Endothelial cell of umbilical vein (primary cell): ENCODE results near the gene TPCN1. TPM values are rescaled to one million over a fixed set of nuclear protein-coding genes. Genes with fewer than 3 reads are reported as not detected.

ENCODE experiments used
- BruUV-seq: library from RNA; stranded (reverse); fragments of 400-500 nt; replicated peaks from 2 replicates; lab custom pipeline; 2021; lab: Mats Ljungman, UMichigan
- CTCF ChIA-PET: fragments of 300-600, 350-600 bp; sonication (Branson Sonifier 250); formaldehyde crosslinking; loops from one replicate; lab custom pipeline; 2021; ENCODE audit warnings: antibody characterized with exemption, inconsistent platforms; lab: Charles Lee
- POLR2A ChIA-PET: fragments of 300-600, 350-600 bp; sonication (Branson Sonifier 250); formaldehyde crosslinking; loops from one replicate; lab custom pipeline; 2021; ENCODE audit warnings: antibody characterized with exemption, inconsistent platforms; lab: Charles Lee
- DNase-seq: peaks from one replicate; pipeline ENCODE4 v3.0.0-alpha.2; 2011; ENCODE audit warnings: low read depth, low spot score
- FAIRE-seq: peaks from 2 replicates; lab custom pipeline; 2011; peaks lifted over from hg19 to GRCh38; lab: Jason Lieb, UNC
- H2AFZ ChIP-seq: 2 replicates; pipeline ENCODE4 v1.6.0; 2012; ENCODE audit warnings: low read depth, low read length, control low read depth, inconsistent platforms
- H3K27ac ChIP-seq: 2 replicates; pipeline ENCODE4 v1.5.1; 2011; ENCODE audit warnings: low read depth, mild to moderate bottlenecking, control low read depth, low read length, moderate library complexity; ENCODE audit not compliant: insufficient read depth
- H3K27me3 ChIP-seq, 2 experiments: 2 replicates each; pipeline versions ENCODE4 v1.6.0 to v1.6.1; 2011; ENCODE audit warnings: low read length in 2 of 2, mixed read lengths in 1 of 2; ENCODE audit not compliant: control insufficient read depth in 2 of 2, insufficient read depth in 2 of 2
- H3K36me3 ChIP-seq, 2 experiments: 2 replicates in 1 of 2; 3 replicates in 1 of 2; pipeline ENCODE4 v1.5.1; 2011; ENCODE audit warnings: low read length in 2 of 2, mild to moderate bottlenecking in 1 of 2, moderate library complexity in 1 of 2; ENCODE audit not compliant: control insufficient read depth in 2 of 2, insufficient read depth in 2 of 2; ENCODE audit errors: extremely low read depth in 1 of 2
- H3K4me1 ChIP-seq: 3 replicates; pipeline ENCODE4 v1.5.1; 2011; ENCODE audit warnings: mild to moderate bottlenecking, low read length; ENCODE audit not compliant: control insufficient read depth, insufficient read depth; ENCODE audit errors: extremely low read depth
- H3K4me2 ChIP-seq: 2 replicates; pipeline ENCODE4 v1.6.1; 2011; ENCODE audit warnings: low read length, control low read depth, mixed read lengths; ENCODE audit not compliant: insufficient read depth
- H3K4me3 ChIP-seq, 3 experiments: fragments of 200-600 bp in 1 of 3; sonication (generic), shearing (Covaris generic) in 1 of 3; replicated peaks in 1 of 3; 2 replicates each; pipeline ENCODE4 v1.5.1; 2011 to 2016; ENCODE audit warnings: control low read depth in 3 of 3, low read length in 3 of 3, mild to moderate bottlenecking in 2 of 3, inconsistent platforms in 1 of 3, low read depth in 1 of 3, moderate library complexity in 1 of 3; ENCODE audit not compliant: insufficient read depth in 1 of 3
- H3K79me2 ChIP-seq: 2 replicates; pipeline ENCODE4 v1.6.0; 2012; ENCODE audit warnings: low read length, inconsistent platforms; ENCODE audit not compliant: control insufficient read depth, insufficient read depth
- H3K9ac ChIP-seq: replicated peaks from 2 replicates; pipeline ENCODE3; 2011; ENCODE audit warnings: low read length, control low read depth; ENCODE audit not compliant: insufficient read depth; ENCODE audit errors: extremely low read depth
- H3K9me1 ChIP-seq: replicated peaks from 3 replicates; pipeline ENCODE4 v1.6.0; 2011; ENCODE audit warnings: mild to moderate bottlenecking, low read length; ENCODE audit not compliant: control insufficient read depth, insufficient read depth; ENCODE audit errors: extremely low read depth
- H3K9me3 ChIP-seq: replicated peaks from 2 replicates; pipeline ENCODE4 v1.5.1; 2012; ENCODE audit warnings: low read length, inconsistent platforms; ENCODE audit not compliant: control insufficient read depth, insufficient read depth
- H4K20me1 ChIP-seq: replicated peaks from 2 replicates; pipeline ENCODE3; 2011; ENCODE audit warnings: mild to moderate bottlenecking, low read length; ENCODE audit not compliant: control insufficient read depth, insufficient read depth; ENCODE audit errors: extremely low read depth
- EZH2 ChIP-seq: IDR thresholded peaks from 2 replicates; pipeline ENCODE4 v1.6.1; 2012; ENCODE audit warnings: borderline replicate concordance, low read depth, mild to moderate bottlenecking, moderate library complexity, low read length, inconsistent platforms; ENCODE audit not compliant: severe bottlenecking
- FOS ChIP-seq: IDR thresholded peaks from 2 replicates; pipeline ENCODE4 v1.6.1; 2011; ENCODE audit warnings: mild to moderate bottlenecking, low read length, moderate library complexity, borderline replicate concordance; ENCODE audit not compliant: insufficient read depth
- GATA2 ChIP-seq: IDR thresholded peaks from 2 replicates; pipeline ENCODE4 v1.7.0; 2011; ENCODE audit warnings: low read depth, mild to moderate bottlenecking, moderate library complexity, mixed read lengths, low read length; ENCODE audit not compliant: insufficient read length, insufficient read depth
- JUN ChIP-seq: IDR thresholded peaks from 2 replicates; pipeline ENCODE4 v1.6.1; 2011; ENCODE audit warnings: borderline replicate concordance, low read depth; ENCODE audit not compliant: insufficient read length, insufficient read depth
- MYC ChIP-seq: IDR thresholded peaks from one replicate; pipeline ENCODE4 v1.6.1; 2011; ENCODE audit warnings: mild to moderate bottlenecking, low read depth, low read length
- POLR2A ChIP-seq: IDR thresholded peaks from 2 replicates; pipeline ENCODE4 v1.6.1; 2012; ENCODE audit warnings: low read depth, mild to moderate bottlenecking, control low read depth, low read length
- POLR2AphosphoS5 ChIP-seq: IDR thresholded peaks from 2 replicates; pipeline ENCODE4 v1.6.1; 2012; ENCODE audit warnings: low read depth, mild to moderate bottlenecking, control low read depth, low read length, moderate library complexity; ENCODE audit not compliant: insufficient read depth
- dilution Hi-C: fragments of 300-500 bp; cut with MboI; formaldehyde crosslinking; loops from one replicate; pipeline ENCODE4 v1.15.0; 2019; ENCODE audit warnings: low sequenced_read_pairs; ENCODE audit not compliant: extremely low pct_ligation_motif_present
- intact Hi-C: fragments of 100-400 bp; cut with micrococcal nuclease; formaldehyde crosslinking; loops from one replicate; pipeline ENCODE4 v1.10.0; 2022
- polyA plus RNA-seq, 4 experiments: library from polyadenylated mRNA; depleted of rRNA in 3 of 4; stranded (reverse) in 3 of 4; unstranded in 1 of 4; fragments of >200 nt; gene quantifications; 2 replicates each; pipeline versions ENCODE4 v1.2.1 to v1.2.3, GENCODE V29; 2011 to 2012; ENCODE audit warnings: missing spikeins in 1 of 4
- total RNA-seq: library from RNA; stranded (reverse); gene quantifications from 2 replicates; pipeline ENCODE4 v1.2.3, GENCODE V29; 2021
- TF ChIP-seq, protein P1 (sequence below), 2 donors: IDR thresholded peaks; 1 replicate in 1 of 2; 2 replicates in 1 of 2; pipeline ENCODE4 v1.5.1; 2011; ENCODE audit warnings: low read length in 2 of 2, mild to moderate bottlenecking in 2 of 2, moderate library complexity in 2 of 2, control low read depth in 1 of 2, inconsistent platforms in 1 of 2, low read depth in 1 of 2; ENCODE audit not compliant: insufficient read depth in 1 of 2; ENCODE audit errors: extremely low read depth in 1 of 2
- TF ChIP-seq, protein P2 (sequence below): IDR thresholded peaks from 2 replicates; pipeline ENCODE4 v1.6.1; 2011; ENCODE audit not compliant: insufficient read depth, insufficient read length

TPCN1 gene
- total and polyA plus RNA-seq, 2 donors (not counting 3 experiments of a cell fraction or from before 2014, with no cell fraction given), result 19.5 to 28.3 TPM

- H3K4me1 ChIP-seq, result peaks cover 31% of the 10 kb centered on the region
- no peak overlapping the region for H3K4me3 ChIP-seq
- H3K4me2 ChIP-seq, result no peak overlapping the region
- ChIA-PET POLR2A (no interaction called here), CTCF (no interaction called here)
- no peak overlapping the region for H3K9ac ChIP-seq
- H2AFZ ChIP-seq, result no peak overlapping the region
- no peaks in the 10 kb centered on the region for H3K9me3 ChIP-seq
- FAIRE-seq, result no peak
- no peak overlapping the region for H3K27ac ChIP-seq
- no TSS peak for BruUV-seq
- no peaks in the 10 kb centered on the region for H3K27me3 ChIP-seq
- peaks cover 0 to 3% of the 10 kb centered on the region in 2 experiments for H3K36me3 ChIP-seq
- no peaks in the 10 kb centered on the region for H4K20me1 ChIP-seq
- DNase-seq, result no peak
- intact Hi-C loops (no loop called here), dilution Hi-C loops (no loop called here)
- TF ChIP-seq JUN, result no peak
- no peak for TF ChIP-seq FOS
- TF ChIP-seq POLR2AphosphoS5, result no peak
- TF ChIP-seq GATA2, result no peak
- no peak for TF ChIP-seq EZH2
- no peak for TF ChIP-seq POLR2A
- TF ChIP-seq, protein P1, sequence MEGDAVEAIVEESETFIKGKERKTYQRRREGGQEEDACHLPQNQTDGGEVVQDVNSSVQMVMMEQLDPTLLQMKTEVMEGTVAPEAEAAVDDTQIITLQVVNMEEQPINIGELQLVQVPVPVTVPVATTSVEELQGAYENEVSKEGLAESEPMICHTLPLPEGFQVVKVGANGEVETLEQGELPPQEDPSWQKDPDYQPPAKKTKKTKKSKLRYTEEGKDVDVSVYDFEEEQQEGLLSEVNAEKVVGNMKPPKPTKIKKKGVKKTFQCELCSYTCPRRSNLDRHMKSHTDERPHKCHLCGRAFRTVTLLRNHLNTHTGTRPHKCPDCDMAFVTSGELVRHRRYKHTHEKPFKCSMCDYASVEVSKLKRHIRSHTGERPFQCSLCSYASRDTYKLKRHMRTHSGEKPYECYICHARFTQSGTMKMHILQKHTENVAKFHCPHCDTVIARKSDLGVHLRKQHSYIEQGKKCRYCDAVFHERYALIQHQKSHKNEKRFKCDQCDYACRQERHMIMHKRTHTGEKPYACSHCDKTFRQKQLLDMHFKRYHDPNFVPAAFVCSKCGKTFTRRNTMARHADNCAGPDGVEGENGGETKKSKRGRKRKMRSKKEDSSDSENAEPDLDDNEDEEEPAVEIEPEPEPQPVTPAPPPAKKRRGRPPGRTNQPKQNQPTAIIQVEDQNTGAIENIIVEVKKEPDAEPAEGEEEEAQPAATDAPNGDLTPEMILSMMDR (IDR thresholded peaks at IDR 0.05; ENCODE audit: extremely low read depth in 1 of 2, insufficient read depth in 1 of 2, low read depth in 1 of 2, low read length in 2 of 2), result no peak
- TF ChIP-seq MYC, result no peak
- TF ChIP-seq, protein P2, sequence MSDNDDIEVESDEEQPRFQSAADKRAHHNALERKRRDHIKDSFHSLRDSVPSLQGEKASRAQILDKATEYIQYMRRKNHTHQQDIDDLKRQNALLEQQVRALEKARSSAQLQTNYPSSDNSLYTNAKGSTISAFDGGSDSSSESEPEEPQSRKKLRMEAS, result no peak
- H3K9me1 ChIP-seq, result no peaks in the 10 kb centered on the region
- no peaks in the 10 kb centered on the region for H3K79me2 ChIP-seq
These were observed 27.0 kb downstream of the TPCN1 start for GRCh38 chr12:113248051-113248825.
